ENCODE measurements around the gene KNOP1. TPM values are rescaled to one million over a fixed set of nuclear protein-coding genes. Genes with fewer than 3 reads are reported as not detected.

Gene KNOP1
- polyA plus RNA-seq, 3 donors = 43.6 to 45.2 (median 44.1) TPM

Other genes starting within 250 kb of the KNOP1 start
- gene GDE1, start 196.1 kb downstream of the KNOP1 start, polyA plus RNA-seq (ENCODE audit: insufficient read length in 3 of 3) = 10 to 100 TPM; 76.7 to 84.2 (median 81.7) TPM
- gene CCP110, start 194.3 kb downstream of the KNOP1 start, polyA plus RNA-seq (ENCODE audit: insufficient read length in 3 of 3) = 10 to 100 TPM; 22.2 to 24.6 (median 22.6) TPM
- 10 to 100 TPM; 60.8 to 64.7 (median 63.9) TPM for gene VPS35L, start 162.5 kb downstream of the KNOP1 start, polyA plus RNA-seq (ENCODE audit: insufficient read length in 3 of 3)
- gene IQCK, start within 50 bp of the KNOP1 start, polyA plus RNA-seq (ENCODE audit: insufficient read length in 3 of 3) = 10 to 100 TPM; 49.5 to 53.9 (median 49.9) TPM
- gene GPRC5B, start 166.6 kb upstream of the KNOP1 start, polyA plus RNA-seq (ENCODE audit: insufficient read length in 3 of 3) = 100 to 1,000 TPM; 115 to 131 (median 131) TPM